ENCODE data around the gene LRRC51. TPM values are rescaled to one million over a fixed set of nuclear protein-coding genes. Genes with fewer than 3 reads are reported as not detected.

The LRRC51 gene
- total RNA-seq, 1 donor from 2014 or later = 11.6 TPM

DNA sequence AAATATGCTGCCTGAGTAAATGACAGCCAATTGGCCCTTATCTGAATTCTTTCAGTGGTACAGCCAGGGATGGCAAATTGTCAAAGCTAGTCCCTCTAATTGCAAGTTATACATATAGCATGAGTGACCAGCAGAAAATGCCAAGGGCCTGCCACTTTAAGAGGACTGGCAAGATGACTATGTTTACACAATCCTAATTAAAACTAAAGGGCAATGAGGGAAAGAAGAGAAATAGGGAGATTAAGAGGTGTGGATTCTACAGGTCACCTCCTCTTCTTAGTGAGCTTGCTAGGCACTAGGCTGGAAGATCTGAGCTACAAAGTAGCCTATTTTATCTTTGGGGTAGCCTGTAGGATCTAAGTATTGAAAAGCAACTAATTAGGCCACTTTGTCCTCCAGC, 13.8 kb upstream of the LRRC51 start:
- no peak overlapping the region for H3K27ac Mint-ChIP-seq (ENCODE audit: unreplicated experiment)

DNA sequence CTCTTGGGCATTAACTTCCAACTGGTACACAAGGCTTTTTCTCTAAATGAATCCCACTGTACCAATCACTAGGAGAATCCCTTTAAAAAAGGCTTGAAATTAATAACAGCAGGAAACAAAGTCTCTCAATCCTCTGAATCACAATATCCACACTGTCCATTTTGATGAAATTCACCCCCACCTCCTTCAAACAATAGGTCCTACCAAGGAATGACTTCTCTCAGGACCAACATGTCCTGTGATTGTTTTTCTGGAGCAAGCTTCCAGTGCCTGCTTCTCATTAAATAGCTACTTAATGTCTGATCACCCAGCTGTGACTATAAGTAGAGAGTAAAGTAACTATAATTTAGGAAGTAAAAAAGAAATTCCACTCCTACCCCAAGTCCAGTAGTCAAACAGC, 13.4 kb upstream of the LRRC51 start:
- Mint-ChIP-seq H3K4me1 (peaks cover 30% of the 10 kb centered on the region), H3K27ac (ENCODE audit: unreplicated experiment) (peak overlapping the region; percentile 83), H3K36me3 (ENCODE audit: low read depth) (peaks cover 3% of the 10 kb centered on the region), H3K4me3 (no peak overlapping the region), H3K9me3 (no peaks in the 10 kb centered on the region), H3K27me3 (ENCODE audit: low read depth) (no peaks in the 10 kb centered on the region)
- TF ChIP-seq, protein P1, sequence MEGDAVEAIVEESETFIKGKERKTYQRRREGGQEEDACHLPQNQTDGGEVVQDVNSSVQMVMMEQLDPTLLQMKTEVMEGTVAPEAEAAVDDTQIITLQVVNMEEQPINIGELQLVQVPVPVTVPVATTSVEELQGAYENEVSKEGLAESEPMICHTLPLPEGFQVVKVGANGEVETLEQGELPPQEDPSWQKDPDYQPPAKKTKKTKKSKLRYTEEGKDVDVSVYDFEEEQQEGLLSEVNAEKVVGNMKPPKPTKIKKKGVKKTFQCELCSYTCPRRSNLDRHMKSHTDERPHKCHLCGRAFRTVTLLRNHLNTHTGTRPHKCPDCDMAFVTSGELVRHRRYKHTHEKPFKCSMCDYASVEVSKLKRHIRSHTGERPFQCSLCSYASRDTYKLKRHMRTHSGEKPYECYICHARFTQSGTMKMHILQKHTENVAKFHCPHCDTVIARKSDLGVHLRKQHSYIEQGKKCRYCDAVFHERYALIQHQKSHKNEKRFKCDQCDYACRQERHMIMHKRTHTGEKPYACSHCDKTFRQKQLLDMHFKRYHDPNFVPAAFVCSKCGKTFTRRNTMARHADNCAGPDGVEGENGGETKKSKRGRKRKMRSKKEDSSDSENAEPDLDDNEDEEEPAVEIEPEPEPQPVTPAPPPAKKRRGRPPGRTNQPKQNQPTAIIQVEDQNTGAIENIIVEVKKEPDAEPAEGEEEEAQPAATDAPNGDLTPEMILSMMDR (conservative IDR thresholded peaks at IDR 0.05) = no peak
- no peak for DNase-seq (ENCODE audit: low read depth, low spot score)

More for the DNA sequence above, 13.8 kb upstream of the LRRC51 start:
- H3K27me3 Mint-ChIP-seq (ENCODE audit: low read depth) = no peaks in the 10 kb centered on the region
- no peak for DNase-seq (ENCODE audit: low read depth, low spot score)
- peaks cover 4% of the 10 kb centered on the region for H3K36me3 Mint-ChIP-seq (ENCODE audit: low read depth)
- TF ChIP-seq, protein P1 (conservative IDR thresholded peaks at IDR 0.05) = no peak
- no peak overlapping the region for H3K4me3 Mint-ChIP-seq
- H3K4me1 Mint-ChIP-seq = peaks cover 26% of the 10 kb centered on the region
- no peaks in the 10 kb centered on the region for H3K9me3 Mint-ChIP-seq

DNA sequence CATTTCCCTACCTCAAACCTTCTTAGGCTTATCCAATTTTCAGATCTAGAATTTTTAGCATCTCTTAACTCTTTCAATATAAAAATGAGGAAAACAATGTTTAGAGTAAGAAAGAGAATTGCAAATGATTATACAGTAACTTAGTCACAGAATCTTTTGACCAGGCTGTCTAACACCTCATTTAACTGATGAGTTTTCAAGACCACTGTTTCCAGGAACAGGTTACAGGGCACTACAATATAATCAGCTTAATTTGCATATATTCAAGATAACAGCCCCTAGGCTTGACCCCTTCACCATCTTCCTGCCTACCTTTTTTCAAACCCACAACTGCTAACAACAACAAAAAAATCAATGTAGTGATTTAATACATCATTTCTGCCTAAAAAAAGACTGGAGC, 13.0 kb upstream of the LRRC51 start:
- H3K27ac Mint-ChIP-seq (ENCODE audit: unreplicated experiment) = no peak overlapping the region
- TF ChIP-seq, protein P1 (conservative IDR thresholded peaks at IDR 0.05) = no peak
- H3K27me3 Mint-ChIP-seq (ENCODE audit: low read depth) = no peaks in the 10 kb centered on the region
- no peak overlapping the region for H3K4me3 Mint-ChIP-seq
- H3K36me3 Mint-ChIP-seq (ENCODE audit: low read depth) = peaks cover 3% of the 10 kb centered on the region
- DNase-seq (ENCODE audit: low read depth, low spot score) = no peak
- H3K4me1 Mint-ChIP-seq = peaks cover 34% of the 10 kb centered on the region
- H3K9me3 Mint-ChIP-seq = no peaks in the 10 kb centered on the region

DNA sequence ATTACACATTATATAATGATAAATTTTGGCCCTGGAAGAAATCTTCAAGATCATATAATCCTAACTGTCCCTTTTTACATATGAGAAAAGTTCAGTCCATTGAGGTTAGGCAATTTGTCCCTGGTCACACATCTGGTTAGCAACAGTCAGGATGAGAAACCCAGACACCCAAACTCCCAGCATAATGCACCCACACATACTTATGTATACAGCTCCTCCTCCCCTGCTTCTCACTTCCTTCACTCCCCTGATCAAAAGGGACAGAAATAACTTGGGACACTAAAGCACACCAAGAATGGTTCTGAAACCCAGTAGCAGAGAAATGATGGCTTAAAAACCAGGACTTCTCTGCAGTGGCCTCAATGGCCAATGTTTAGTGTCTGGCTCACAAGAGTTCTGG, 11.4 kb upstream of the LRRC51 start:
- Mint-ChIP-seq H3K4me3 (no peak overlapping the region), H3K9me3 (no peaks in the 10 kb centered on the region), H3K4me1 (peaks cover 43% of the 10 kb centered on the region), H3K27me3 (ENCODE audit: low read depth) (no peaks in the 10 kb centered on the region), H3K27ac (ENCODE audit: unreplicated experiment) (peak overlapping the region; percentile 15), H3K36me3 (ENCODE audit: low read depth) (peaks cover 3% of the 10 kb centered on the region)
- TF ChIP-seq, protein P1 (conservative IDR thresholded peaks at IDR 0.05) = no peak
- DNase-seq (ENCODE audit: low read depth, low spot score) = no peak

DNA sequence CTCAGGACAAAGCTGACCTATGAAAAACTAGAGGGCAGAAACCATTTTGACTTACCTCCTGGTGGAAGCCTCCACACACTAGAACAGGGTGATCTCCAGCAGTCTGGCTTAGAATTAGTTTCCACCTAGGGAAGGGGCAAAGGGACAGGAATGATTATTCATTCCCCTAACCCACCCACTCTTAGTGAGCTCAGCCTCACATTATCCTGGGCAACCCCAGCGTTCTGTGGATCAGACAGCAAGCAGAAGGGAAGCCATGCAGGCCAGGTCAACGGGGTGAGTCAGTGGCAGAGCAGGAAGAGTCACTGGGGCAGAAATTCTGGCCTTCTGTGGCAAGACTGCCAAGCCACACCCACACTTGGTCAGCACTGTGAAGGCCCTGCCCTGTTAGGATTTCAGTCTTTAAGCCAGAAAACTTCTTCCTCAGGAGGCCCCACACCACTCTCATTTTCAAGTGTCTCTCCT, 10.8 kb upstream of the LRRC51 start:
- Mint-ChIP-seq H3K36me3 (ENCODE audit: low read depth) (peaks cover 3% of the 10 kb centered on the region), H3K27me3 (ENCODE audit: low read depth) (no peaks in the 10 kb centered on the region), H3K9me3 (no peaks in the 10 kb centered on the region), H3K4me3 (no peak overlapping the region), H3K27ac (ENCODE audit: unreplicated experiment) (no peak overlapping the region), H3K4me1 (peaks cover 43% of the 10 kb centered on the region)
- DNase-seq (ENCODE audit: low read depth, low spot score) = no peak
- TF ChIP-seq, protein P1 (conservative IDR thresholded peaks at IDR 0.05) = no peak

DNA sequence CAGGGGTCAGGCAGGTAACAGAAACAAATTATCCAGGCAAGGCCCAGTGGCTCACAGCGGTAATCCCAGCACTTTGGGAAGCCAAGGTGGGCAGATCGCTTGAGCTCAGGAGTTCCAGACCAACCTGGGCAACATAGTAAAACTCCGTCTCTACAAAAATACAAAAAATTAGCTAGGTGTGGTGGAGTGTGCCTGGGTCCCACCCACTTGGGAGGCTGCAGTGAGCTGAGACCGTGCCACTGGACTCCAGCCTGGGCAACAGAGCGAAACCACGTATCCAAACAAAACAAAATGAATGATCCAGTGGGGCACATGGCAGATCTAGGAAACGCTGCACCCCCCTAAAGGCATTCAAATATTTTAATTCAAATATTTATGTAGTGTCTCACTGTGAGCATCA, 10.2 kb upstream of the LRRC51 start:
- peaks cover 3% of the 10 kb centered on the region for H3K36me3 Mint-ChIP-seq (ENCODE audit: low read depth)
- peaks cover 43% of the 10 kb centered on the region for H3K4me1 Mint-ChIP-seq
- H3K4me3 Mint-ChIP-seq = no peak overlapping the region
- H3K9me3 Mint-ChIP-seq = no peaks in the 10 kb centered on the region
- no peaks in the 10 kb centered on the region for H3K27me3 Mint-ChIP-seq (ENCODE audit: low read depth)
- TF ChIP-seq, protein P1 (conservative IDR thresholded peaks at IDR 0.05) = no peak
- H3K27ac Mint-ChIP-seq (ENCODE audit: unreplicated experiment) = peak overlapping the region; percentile 73
- no peak for DNase-seq (ENCODE audit: low read depth, low spot score)

Data from neural crest cell (in vitro differentiated cells).